ENCODE results near the gene CDK18. TPM values are rescaled to one million over a fixed set of nuclear protein-coding genes. Genes with fewer than 3 reads are reported as not detected.

The CDK18 gene
- polyA plus RNA-seq, 1 donor from 2014 or later, result not detected

- H3K9me3 ChIP-seq (ENCODE audit: low read length), result no peaks in the 10 kb centered on the region
- H3K79me2 ChIP-seq (replicated peaks; ENCODE audit: insufficient read depth, low read length), result no peaks in the 10 kb centered on the region
- H3K4me3 ChIP-seq (ENCODE audit: low read length), result no peak overlapping the region
- no peaks in the 10 kb centered on the region for H3F3A ChIP-seq (ENCODE audit: insufficient read depth, low read length, poor library complexity, severe bottlenecking)
- H2AFZ ChIP-seq (ENCODE audit: low read depth, low read length), result no peak overlapping the region
- H3K9ac ChIP-seq (ENCODE audit: low read length), result no peak overlapping the region
- H3K4me2 ChIP-seq (ENCODE audit: low read length), result no peak overlapping the region
- H3K36me3 ChIP-seq (ENCODE audit: insufficient read depth, low read length), result no peaks in the 10 kb centered on the region
- H3K9me2 ChIP-seq (ENCODE audit: insufficient read depth, low read length), result no peaks in the 10 kb centered on the region
- no peaks in the 10 kb centered on the region for H4K20me1 ChIP-seq (ENCODE audit: insufficient read depth)
- no peak for TF ChIP-seq CTCF (IDR thresholded peaks at IDR 0.05; ENCODE audit: poor library complexity, severe bottlenecking)
- TF ChIP-seq RAD21 (conservative IDR thresholded peaks at IDR 0.05), result no peak
- no peak for TF ChIP-seq REST (IDR thresholded peaks at IDR 0.05; ENCODE audit: borderline replicate concordance)
- TF ChIP-seq MXI1 (conservative IDR thresholded peaks at IDR 0.05; ENCODE audit: poor library complexity, severe bottlenecking), result no peak
- no peak for TF ChIP-seq EZH2 (IDR thresholded peaks at IDR 0.05; ENCODE audit: borderline replicate concordance, insufficient read depth, low read length, poor library complexity, severe bottlenecking)
- no peak for TF ChIP-seq SMC3 (conservative IDR thresholded peaks at IDR 0.05; ENCODE audit: poor library complexity)
- no peak for TF ChIP-seq EP300 (conservative IDR thresholded peaks at IDR 0.05; ENCODE audit: poor library complexity, severe bottlenecking)
- TF ChIP-seq POLR2AphosphoS5 (IDR thresholded peaks at IDR 0.05), result no peak
- TF ChIP-seq TAF1 (IDR thresholded peaks at IDR 0.05; ENCODE audit: low read depth), result no peak
- H3K27me3 ChIP-seq (ENCODE audit: insufficient read depth, low read depth, low read length), result peaks cover 5% of the 10 kb centered on the region
- H3K27ac ChIP-seq (ENCODE audit: low read length), result no peak overlapping the region
These were observed 3.9 kb upstream of the CDK18 start for GRCh38 chr1:205500240-205501233.

GRCh38 chr1:205502111-205502810, 2.2 kb upstream of the CDK18 start:
- Histone ChIP-seq H3K4me2 (ENCODE audit: low read length) (no peak overlapping the region), H3K27ac (ENCODE audit: low read length) (no peak overlapping the region), H3K9ac (ENCODE audit: low read length) (no peak overlapping the region), H4K20me1 (ENCODE audit: insufficient read depth) (no peaks in the 10 kb centered on the region), H3K4me3 (ENCODE audit: low read length) (no peak overlapping the region), H3F3A (ENCODE audit: insufficient read depth, low read length, poor library complexity, severe bottlenecking) (no peaks in the 10 kb centered on the region), H3K36me3 (ENCODE audit: insufficient read depth, low read length) (no peaks in the 10 kb centered on the region), H3K9me2 (ENCODE audit: insufficient read depth, low read length) (no peaks in the 10 kb centered on the region), H3K79me2 (replicated peaks; ENCODE audit: insufficient read depth, low read length) (no peaks in the 10 kb centered on the region), H3K9me3 (ENCODE audit: low read length) (no peaks in the 10 kb centered on the region), H3K27me3 (ENCODE audit: insufficient read depth, low read depth, low read length) (peaks cover 5% of the 10 kb centered on the region), H2AFZ (ENCODE audit: low read depth, low read length) (no peak overlapping the region)
- no peak for TF ChIP-seq POLR2AphosphoS5 (IDR thresholded peaks at IDR 0.05)
- no peak for TF ChIP-seq EZH2 (IDR thresholded peaks at IDR 0.05; ENCODE audit: borderline replicate concordance, insufficient read depth, low read length, poor library complexity, severe bottlenecking)
- no peak for TF ChIP-seq SMC3 (conservative IDR thresholded peaks at IDR 0.05; ENCODE audit: poor library complexity)
- no peak for TF ChIP-seq CTCF (IDR thresholded peaks at IDR 0.05; ENCODE audit: poor library complexity, severe bottlenecking)
- TF ChIP-seq REST (IDR thresholded peaks at IDR 0.05; ENCODE audit: borderline replicate concordance), result no peak
- TF ChIP-seq EP300 (conservative IDR thresholded peaks at IDR 0.05; ENCODE audit: poor library complexity, severe bottlenecking), result no peak

Data from neural cell (in vitro differentiated cells).